ENCODE results near the gene OR14I1.

OR14I1 gene

GRCh38 chr1:248702714-248703113, at the start of gene OR14I1:
Gene OR14I1, minus strand, starts transcription at chr1:248702766.
- DNase-seq = no peak

GRCh38 chr1:248751635-248752034, 49.1 kb upstream of the OR14I1 start:
- DNase-seq = no peak

- no peak for DNase-seq
Measured at GRCh38 chr1:248751142-248751541, 48.6 kb upstream of the OR14I1 start.

- no peak for DNase-seq
Measured at GRCh38 chr1:248750496-248750895, 47.9 kb upstream of the OR14I1 start.

- no peak for DNase-seq
Measured at GRCh38 chr1:248748211-248748610, 45.6 kb upstream of the OR14I1 start.

- DNase-seq = no peak
Measured at GRCh38 chr1:248740876-248741275, 38.3 kb upstream of the OR14I1 start.

GRCh38 chr1:248739572-248740205, 37.1 kb upstream of the OR14I1 start:
- DNase-seq = no peak

- DNase-seq = no peak
Measured at GRCh38 chr1:248737457-248737856, 34.9 kb upstream of the OR14I1 start.

- no peak for DNase-seq
Measured at GRCh38 chr1:248736977-248737376, 34.4 kb upstream of the OR14I1 start.

- DNase-seq = no peak
Measured at GRCh38 chr1:248733566-248733965, 31.0 kb upstream of the OR14I1 start.

GRCh38 chr1:248730507-248731335, 28.2 kb upstream of the OR14I1 start:
- DNase-seq = no peak

- no peak for DNase-seq
Measured at GRCh38 chr1:248714248-248714647, 11.7 kb upstream of the OR14I1 start.

GRCh38 chr1:248710305-248710900, 7.8 kb upstream of the OR14I1 start:
- DNase-seq = no peak

- no peak for DNase-seq
Measured at GRCh38 chr1:248704606-248705005, 2.0 kb upstream of the OR14I1 start.

GRCh38 chr1:248703674-248704073, 1.1 kb upstream of the OR14I1 start:
- DNase-seq = no peak

GRCh38 chr1:248699099-248699498, 3.5 kb downstream of the OR14I1 start:
- no peak for DNase-seq

GRCh38 chr1:248697907-248698306, 4.7 kb downstream of the OR14I1 start:
- no peak for DNase-seq

GRCh38 chr1:248696774-248697173, 5.8 kb downstream of the OR14I1 start:
- DNase-seq = no peak

- no peak for DNase-seq
Measured at GRCh38 chr1:248696261-248696660, 6.3 kb downstream of the OR14I1 start.

- DNase-seq = no peak
Measured at GRCh38 chr1:248695451-248696132, 7.0 kb downstream of the OR14I1 start.

GRCh38 chr1:248691567-248692155, 10.9 kb downstream of the OR14I1 start:
- DNase-seq = no peak

GRCh38 chr1:248688527-248689298, 13.9 kb downstream of the OR14I1 start:
- DNase-seq = no peak
